ENCODE data around the gene DDX50.
A peak's percentile ranks its signal among the peaks of the same experiment; 100 is the strongest.
"Not testable (repeated sequence)": the region's sequence is repeated elsewhere in the genome, so short reads cannot be mapped to it uniquely, and the experiment has no call there.

The DDX50 gene

GRCh38 chr10:68924593-68924992 lies 23.5 kb downstream of the DDX50 start:
- no peak for DNase-seq

GRCh38 chr10:68925489-68925888 lies 24.4 kb downstream of the DDX50 start:
- no peak for DNase-seq

- not testable (repeated sequence) for DNase-seq
Measured at GRCh38 chr10:68929157-68929556, 28.0 kb downstream of the DDX50 start.

- not testable (repeated sequence) for DNase-seq
Measured at GRCh38 chr10:68929888-68930287, 28.8 kb downstream of the DDX50 start.

GRCh38 chr10:68932860-68933259 lies 31.7 kb downstream of the DDX50 start:
- DNase-seq: not testable (repeated sequence)

GRCh38 chr10:68934994-68935393 lies 33.9 kb downstream of the DDX50 start:
- no peak for DNase-seq

- no peak for DNase-seq
Measured at GRCh38 chr10:68938117-68938516, 37.0 kb downstream of the DDX50 start.

GRCh38 chr10:68938884-68939283 lies 37.8 kb downstream of the DDX50 start:
- no peak for DNase-seq

- DNase-seq: not testable (repeated sequence)
Measured at GRCh38 chr10:68940917-68941316, 39.8 kb downstream of the DDX50 start.

- DNase-seq: no peak
Measured at GRCh38 chr10:68950598-68950997, 49.5 kb downstream of the DDX50 start.

GRCh38 chr10:68954904-68955303 lies 53.8 kb downstream of the DDX50 start:
- no peak for DNase-seq

- no peak for DNase-seq
Measured at GRCh38 chr10:68955355-68955831, 54.3 kb downstream of the DDX50 start.

GRCh38 chr10:68955832-68956532 lies 54.9 kb downstream of the DDX50 start, which contains the start of gene DDX21:
Gene DDX21, plus strand, starts transcription at chr10:68956170. Its CDS starts 56 bp downstream, at chr10:68956226.
- DNase-seq: peak; percentile 83

GRCh38 chr10:68957284-68957615 lies 56.1 kb downstream of the DDX50 start:
- DNase-seq: no peak

- no peak for DNase-seq
Measured at GRCh38 chr10:68957654-68958053, 56.5 kb downstream of the DDX50 start.

GRCh38 chr10:68959695-68960527 lies 58.8 kb downstream of the DDX50 start:
- no peak for DNase-seq

- DNase-seq: no peak
Measured at GRCh38 chr10:68963151-68963550, 62.0 kb downstream of the DDX50 start.

- DNase-seq: no peak
Measured at GRCh38 chr10:68973975-68974374, 72.9 kb downstream of the DDX50 start.

GRCh38 chr10:68975936-68976473 lies 74.9 kb downstream of the DDX50 start:
- not testable (repeated sequence) for DNase-seq

GRCh38 chr10:68979738-68980137 lies 78.6 kb downstream of the DDX50 start:
- DNase-seq: not testable (repeated sequence)

- DNase-seq: no peak
Measured at GRCh38 chr10:68981074-68981473, 80.0 kb downstream of the DDX50 start.

GRCh38 chr10:68982389-68982788 lies 81.3 kb downstream of the DDX50 start:
- no peak for DNase-seq

- DNase-seq: no peak
Measured at GRCh38 chr10:68987611-68988010, 86.5 kb downstream of the DDX50 start.

All from NCI-H510A (cell line).